Naive thymus-derived CD4-positive, alpha-beta T cell (primary cell): ENCODE results near the gene STARD3. TPM values are rescaled to one million over a fixed set of nuclear protein-coding genes. Genes with fewer than 3 reads are reported as not detected.

Experiments
- ATAC-seq: fragments of 150-1000 bp; cut with Tn5 transposase; 2 replicates; pipeline ENCODE4 v1.10.0; 2021; ENCODE audit warnings: mild to moderate bottlenecking, moderate library complexity
- CTCF ChIA-PET: fragments of 350-600 bp; sonication (Branson Sonifier 250); formaldehyde crosslinking; loops from one replicate; lab custom pipeline; 2021; ENCODE audit warnings: antibody characterized with exemption; lab: Charles Lee
- POLR2A ChIA-PET: fragments of 350-600 bp; sonication (Branson Sonifier 250); formaldehyde crosslinking; loops from one replicate; lab custom pipeline; 2021; ENCODE audit warnings: antibody characterized with exemption, inconsistent platforms; lab: Charles Lee
- DNase-seq, 9 donors: peaks; one replicate each; pipeline versions ENCODE4 v3.0.0 to v3.0.0-alpha.2; 2020 to 2022; ENCODE audit warnings: mixed read lengths in 1 of 9
- H3K27ac ChIP-seq: one replicate; pipeline ENCODE4 v1.7.0; 2013; ENCODE audit warnings: mild to moderate bottlenecking, low read depth, low read length, moderate library complexity
- H3K27me3 ChIP-seq, 2 donors: one replicate each; pipeline ENCODE4 v1.7.0; 2013; ENCODE audit warnings: low read length in 2 of 2, mild to moderate bottlenecking in 2 of 2, moderate library complexity in 2 of 2; ENCODE audit not compliant: control insufficient read depth in 2 of 2, insufficient read depth in 2 of 2
- H3K36me3 ChIP-seq, 3 experiments: 1 replicate in 2 of 3; 2 replicates in 1 of 3; pipeline ENCODE4 v1.7.0; 2013; ENCODE audit warnings: low read length in 3 of 3, mild to moderate bottlenecking in 3 of 3, moderate library complexity in 1 of 3; ENCODE audit not compliant: insufficient read depth in 3 of 3, control insufficient read depth in 2 of 3
- H3K4me1 ChIP-seq, 2 donors: one replicate each; pipeline ENCODE4 v1.7.0; 2013; ENCODE audit warnings: low read length in 2 of 2, mild to moderate bottlenecking in 2 of 2, moderate library complexity in 1 of 2; ENCODE audit not compliant: control insufficient read depth in 2 of 2, insufficient read depth in 2 of 2
- H3K4me3 ChIP-seq: 2 replicates; pipeline ENCODE4 v1.7.0; 2013; ENCODE audit warnings: mild to moderate bottlenecking, low read length
- H3K9me3 ChIP-seq, 3 experiments: 1 replicate in 2 of 3; 2 replicates in 1 of 3; pipeline ENCODE4 v1.7.0; 2013; ENCODE audit warnings: low read length in 3 of 3; ENCODE audit not compliant: control insufficient read depth in 2 of 3
- H3K27ac Mint-ChIP-seq, 9 donors: one replicate each; pipeline ENCODE4 v1.8.0; 2020 to 2022; ENCODE audit warnings: mixed read lengths in 9 of 9, mild to moderate bottlenecking in 8 of 9, moderate library complexity in 5 of 9, inconsistent platforms in 2 of 9
- H3K27me3 Mint-ChIP-seq, 5 donors: one replicate each; pipeline ENCODE4 v1.8.0; 2021 to 2022; ENCODE audit warnings: mixed read lengths in 5 of 5, mild to moderate bottlenecking in 1 of 5
- H3K36me3 Mint-ChIP-seq, 5 donors: one replicate each; pipeline ENCODE4 v1.8.0; 2020 to 2022; ENCODE audit warnings: mixed read lengths in 5 of 5, mild to moderate bottlenecking in 3 of 5, inconsistent platforms in 1 of 5
- H3K4me1 Mint-ChIP-seq, 7 donors: one replicate each; pipeline ENCODE4 v1.8.0; 2020 to 2022; ENCODE audit warnings: mixed read lengths in 7 of 7, mild to moderate bottlenecking in 3 of 7, inconsistent platforms in 1 of 7
- H3K4me3 Mint-ChIP-seq, 10 donors: one replicate each; pipeline ENCODE4 v1.8.0; 2020 to 2022; ENCODE audit warnings: mild to moderate bottlenecking in 10 of 10, mixed read lengths in 10 of 10, moderate library complexity in 6 of 10, inconsistent platforms in 2 of 10
- H3K9me3 Mint-ChIP-seq, 11 donors: one replicate each; pipeline ENCODE4 v1.8.0; 2020 to 2022; ENCODE audit warnings: mixed read lengths in 11 of 11, mild to moderate bottlenecking in 4 of 11, inconsistent platforms in 1 of 11, moderate library complexity in 1 of 11
- intact Hi-C, 2 donors: fragments of 100-400 bp; cut with micrococcal nuclease; formaldehyde crosslinking; loops; one replicate each; pipeline ENCODE4 v1.15.1; 2023
- polyA plus RNA-seq, 2 donors: library from polyadenylated mRNA; unstranded; fragments of 300-500 nt; fragmentation: Illumina TruSeq; gene quantifications; one replicate each; pipeline ENCODE4 v1.2.3, GENCODE V29; 2021
- total RNA-seq, 6 experiments: library from RNA in 5 of 6; stranded (reverse) in 5 of 6; gene quantifications; 1 replicate in 5 of 6; 2 replicates in 1 of 6; pipeline ENCODE4 v1.2.3 and lab custom pipeline; 2021 to 2026

The STARD3 gene
- total and polyA plus RNA-seq, 7 experiments from 2014 or later, result 46.7 to 143 (median 88.4) TPM

DNA sequence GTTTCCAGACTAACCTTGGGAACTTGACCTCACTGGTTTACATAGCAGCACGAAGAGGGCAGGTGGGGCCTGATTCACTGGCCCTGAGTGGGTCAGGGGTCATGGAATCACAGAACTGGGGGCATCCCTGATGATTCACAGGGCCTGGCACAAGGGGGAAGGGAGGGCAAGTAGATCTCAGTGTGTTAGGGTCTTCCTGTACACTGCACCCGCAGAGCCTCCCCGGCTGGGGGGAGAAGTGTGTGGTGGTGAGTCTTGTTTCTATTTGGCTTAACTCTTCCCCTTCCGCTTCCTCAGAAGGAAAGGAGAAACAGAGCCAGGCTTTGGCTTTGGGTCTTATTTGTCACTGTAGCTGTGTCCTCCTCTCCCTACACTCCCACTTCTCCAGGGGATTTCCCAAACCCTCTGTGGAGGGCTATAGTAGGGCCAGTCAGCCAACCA lies 3.7 kb downstream of the STARD3 start:
- Histone ChIP-seq H3K9me3 (no peaks in the 10 kb centered on the region), H3K4me3 (no peak overlapping the region), H3K27ac (no peak overlapping the region), H3K27me3 (no peaks in the 10 kb centered on the region), H3K36me3 (peaks cover 0 to 12% (median 0%) of the 10 kb centered on the region in 3 experiments), H3K4me1 (peaks cover 45 to 61% of the 10 kb centered on the region in 2 donors)
- Mint-ChIP-seq H3K27me3 (no peaks in the 10 kb centered on the region), H3K27ac (peak overlapping the region in 6 of 9 donors; percentile 8 to 70 (median 48)), H3K4me1 (peaks cover 66 to 94% (median 85%) of the 10 kb centered on the region in 7 donors), H3K4me3 (peak overlapping the region in 5 of 10 donors; percentile 8 to 97 (median 39)), H3K36me3 (peaks cover 0 to 7% (median 0%) of the 10 kb centered on the region in 5 donors), H3K9me3 (no peaks in the 10 kb centered on the region)
- no peak for DNase-seq
- intact Hi-C loops, result no loop called here
- CTCF ChIA-PET, result interaction anchor here (1.0 to 10.7 kb wide), 3 partner anchors 9 to 18 kb away, joined by 6 to 104 read pairs (median 15); partner anchors contain the start of gene PPP1R1B
- POLR2A ChIA-PET, result interaction anchor here (3.4 to 3.5 kb wide), 2 partner anchors 17 to 89 kb away, joined by 12 to 14 read pairs; partner anchors contain the start of gene MIEN1
- ATAC-seq, result no peak

DNA sequence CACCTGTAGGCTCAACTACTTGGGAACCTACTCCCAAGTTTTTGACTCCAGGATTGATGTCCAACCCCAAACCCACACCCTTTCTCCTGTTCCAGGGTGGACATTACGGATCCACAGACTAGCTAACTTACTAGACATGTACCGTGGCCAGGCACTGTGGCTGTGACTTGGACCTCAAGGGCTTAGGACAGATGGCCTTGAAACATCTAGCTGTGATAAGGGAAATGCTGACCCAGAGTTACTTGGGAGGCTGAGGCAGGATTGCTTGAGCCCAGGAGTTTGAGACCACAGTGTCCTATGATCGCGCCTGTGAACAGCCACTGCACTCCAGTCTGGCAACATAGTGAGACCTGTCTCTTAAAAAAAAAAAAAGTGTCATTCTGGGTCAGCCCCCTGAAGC lies 4.2 kb downstream of the STARD3 start:
- Histone ChIP-seq H3K4me3 (no peak overlapping the region), H3K9me3 (no peaks in the 10 kb centered on the region), H3K27ac (no peak overlapping the region), H3K4me1 (peaks cover 42 to 58% of the 10 kb centered on the region in 2 donors), H3K27me3 (no peaks in the 10 kb centered on the region), H3K36me3 (peaks cover 0 to 12% (median 0%) of the 10 kb centered on the region in 3 experiments)
- DNase-seq, result no peak
- no peak for ATAC-seq
- H3K9me3 Mint-ChIP-seq, result no peaks in the 10 kb centered on the region
- H3K27me3 Mint-ChIP-seq, result no peaks in the 10 kb centered on the region
- peaks cover 0 to 7% (median 0%) of the 10 kb centered on the region in 5 donors for H3K36me3 Mint-ChIP-seq
- peak overlapping the region in 3 of 10 donors; percentile 18 to 97 (median 53) for H3K4me3 Mint-ChIP-seq
- CTCF ChIA-PET, result interaction anchor here (0.6 to 2.4 kb wide), 4 partner anchors 10 to 139 kb away, joined by 4 to 15 read pairs (median 6); no protein-coding TSS in a partner anchor
- POLR2A ChIA-PET, result interaction anchor here (0.7 to 0.8 kb wide), 2 partner anchors 38 to 115 kb away, joined by 3 read pairs; no protein-coding TSS in a partner anchor
- intact Hi-C loops, result no loop called here
- peaks cover 66 to 92% (median 85%) of the 10 kb centered on the region in 7 donors for H3K4me1 Mint-ChIP-seq
- H3K27ac Mint-ChIP-seq, result peak overlapping the region in 2 of 9 donors; percentile 23 to 68

DNA sequence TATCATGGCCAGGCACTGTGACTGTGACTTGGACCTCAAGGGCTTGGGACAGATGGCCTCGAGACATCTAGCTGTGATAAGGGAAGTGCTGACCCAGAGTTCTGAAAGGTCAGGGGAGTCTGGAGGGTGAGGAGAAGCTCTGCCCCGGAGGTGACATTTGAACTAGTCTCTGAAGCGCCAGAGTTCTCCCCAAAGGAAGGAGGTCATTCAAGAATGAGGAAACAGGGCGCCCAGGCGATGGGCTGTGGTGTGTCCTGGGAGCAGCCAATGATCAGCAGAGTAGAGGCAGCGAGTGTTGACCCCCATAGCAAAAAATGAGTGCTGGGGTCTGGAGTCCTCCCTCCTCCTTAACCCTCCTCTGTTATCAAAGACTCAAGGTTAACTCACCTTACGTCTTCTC lies 4.9 kb downstream of the STARD3 start:
- H3K9me3 Mint-ChIP-seq, result no peaks in the 10 kb centered on the region
- POLR2A ChIA-PET, result interaction anchor here (0.8 kb wide), 1 partner anchor 38 kb away, joined by 3 read pairs; no protein-coding TSS in a partner anchor
- peaks cover 60 to 91% (median 78%) of the 10 kb centered on the region in 7 donors for H3K4me1 Mint-ChIP-seq
- CTCF ChIA-PET, result interaction anchor here (0.7 to 2.4 kb wide), 3 partner anchors 11 to 19 kb away, joined by 6 to 15 read pairs (median 7); no protein-coding TSS in a partner anchor
- peaks cover 0 to 7% (median 0%) of the 10 kb centered on the region in 5 donors for H3K36me3 Mint-ChIP-seq
- intact Hi-C loops, result no loop called here
- H3K27me3 Mint-ChIP-seq, result no peaks in the 10 kb centered on the region
- H3K27ac Mint-ChIP-seq, result peak overlapping the region in 6 of 9 donors; percentile 23 to 70 (median 44)
- no peaks in the 10 kb centered on the region for H3K27me3 ChIP-seq
- ATAC-seq (no peak), DNase-seq (no peak)
- H3K9me3 ChIP-seq, result no peaks in the 10 kb centered on the region
- H3K4me3 Mint-ChIP-seq, result peak overlapping the region in 3 of 10 donors; percentile 13 to 97 (median 53)
- H3K27ac ChIP-seq, result no peak overlapping the region
- H3K4me1 ChIP-seq, result peaks cover 35 to 50% of the 10 kb centered on the region in 2 donors
- peaks cover 0 to 16% (median 0%) of the 10 kb centered on the region in 3 experiments for H3K36me3 ChIP-seq
- no peak overlapping the region for H3K4me3 ChIP-seq

DNA sequence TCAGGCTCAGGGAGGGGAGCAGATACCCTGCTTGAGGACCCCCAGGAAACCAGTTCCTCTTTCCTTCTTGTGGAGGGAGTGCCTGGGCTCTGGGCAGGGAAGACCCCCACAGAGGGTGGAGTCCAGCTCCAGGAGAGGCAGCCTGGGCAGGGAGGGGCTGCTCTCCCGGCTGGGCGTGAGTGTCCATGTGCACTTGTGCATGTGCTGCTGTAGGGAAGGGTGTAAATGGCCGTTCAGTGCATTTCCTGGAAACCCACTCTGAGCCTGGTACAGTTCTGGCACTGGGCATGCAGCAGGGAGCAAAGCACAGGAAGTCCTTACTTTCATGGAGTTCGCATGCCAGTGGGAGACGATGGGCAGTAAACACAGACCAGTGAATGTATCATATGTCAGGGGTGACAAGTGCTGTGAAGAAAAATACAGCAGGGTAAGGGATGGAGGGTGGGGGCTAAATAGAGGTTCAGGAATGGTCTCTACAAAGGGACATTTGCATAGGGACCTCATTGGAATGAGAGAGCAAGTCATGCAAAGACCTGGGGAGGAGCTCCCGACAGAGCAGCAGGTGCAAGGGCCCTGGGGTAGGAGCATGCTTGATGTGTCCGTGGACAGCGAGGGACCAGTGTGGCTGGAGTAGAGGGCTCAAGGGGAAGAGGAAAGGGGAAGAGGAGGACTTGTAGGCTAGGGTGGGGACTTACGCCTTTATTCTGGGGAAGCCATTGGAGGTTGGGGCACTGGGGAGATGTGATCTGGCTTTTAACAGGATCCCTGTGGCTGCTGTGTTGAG lies 5.5 kb downstream of the STARD3 start:
- no peaks in the 10 kb centered on the region for H3K27me3 Mint-ChIP-seq

DNA sequence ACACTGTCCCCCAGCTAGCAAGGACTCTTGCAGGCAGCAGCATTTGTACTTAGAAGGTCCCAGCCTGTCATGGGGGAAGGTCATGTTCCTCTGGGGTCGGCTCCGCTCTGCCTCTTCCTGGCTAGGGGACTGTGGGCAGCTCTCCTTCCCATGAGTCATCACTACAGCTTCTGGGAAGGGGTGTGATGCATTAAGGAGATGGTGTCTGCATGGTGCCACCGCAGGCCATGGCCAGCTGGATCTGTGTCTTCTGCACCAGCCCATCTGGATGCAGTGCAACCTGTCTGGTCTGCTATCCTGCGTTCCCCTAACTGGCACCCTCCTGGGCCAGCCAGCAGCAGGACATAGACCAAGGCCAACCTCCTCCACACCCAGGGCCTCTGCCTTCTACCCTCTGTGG lies 6.3 kb downstream of the STARD3 start:
- Mint-ChIP-seq H3K4me3 (peak overlapping the region in 3 of 10 donors; percentile 2 to 13 (median 8)), H3K27ac (peak overlapping the region in 4 of 9 donors; percentile 19 to 55 (median 38)), H3K9me3 (no peaks in the 10 kb centered on the region), H3K27me3 (no peaks in the 10 kb centered on the region), H3K36me3 (peaks cover 0 to 7% (median 0%) of the 10 kb centered on the region in 5 donors), H3K4me1 (peaks cover 52 to 84% (median 69%) of the 10 kb centered on the region in 7 donors)
- no peak for DNase-seq
- H3K9me3 ChIP-seq, result no peaks in the 10 kb centered on the region
- peaks cover 29 to 46% of the 10 kb centered on the region in 2 donors for H3K4me1 ChIP-seq
- peaks cover 0 to 15% (median 0%) of the 10 kb centered on the region in 3 experiments for H3K36me3 ChIP-seq
- ChIA-PET CTCF (interaction anchor here (0.6 to 1.5 kb wide), 4 partner anchors 9 to 22 kb away, joined by 3 to 5 read pairs (median 4); no protein-coding TSS in a partner anchor), POLR2A (no interaction called here)
- intact Hi-C loops, result no loop called here
- H3K27me3 ChIP-seq, result no peaks in the 10 kb centered on the region
- ATAC-seq, result no peak
- no peak overlapping the region for H3K27ac ChIP-seq
- no peak overlapping the region for H3K4me3 ChIP-seq

More for the DNA sequence above, 5.5 kb downstream of the STARD3 start:
- peak overlapping the region in 3 of 10 donors; percentile 2 to 60 (median 53) for H3K4me3 Mint-ChIP-seq
- H3K36me3 ChIP-seq, result peaks cover 0 to 13% (median 0%) of the 10 kb centered on the region in 3 experiments
- H3K27me3 ChIP-seq, result no peaks in the 10 kb centered on the region
- no peaks in the 10 kb centered on the region for H3K9me3 ChIP-seq
- no peaks in the 10 kb centered on the region for H3K9me3 Mint-ChIP-seq
- peaks cover 60 to 89% (median 77%) of the 10 kb centered on the region in 7 donors for H3K4me1 Mint-ChIP-seq
- H3K27ac ChIP-seq, result no peak overlapping the region
- ChIA-PET CTCF (interaction anchor here (1.0 to 2.4 kb wide), 4 partner anchors 8 to 21 kb away, joined by 3 to 15 read pairs (median 4); no protein-coding TSS in a partner anchor), POLR2A (no interaction called here)
- H3K4me1 ChIP-seq, result peaks cover 35 to 50% of the 10 kb centered on the region in 2 donors
- intact Hi-C loops, result no loop called here
- H3K36me3 Mint-ChIP-seq, result peaks cover 0 to 7% (median 0%) of the 10 kb centered on the region in 5 donors
- no peak for DNase-seq
- H3K27ac Mint-ChIP-seq, result peak overlapping the region in 8 of 9 donors; percentile 7 to 68 (median 36)
- ATAC-seq, result no peak
- H3K4me3 ChIP-seq, result no peak overlapping the region

DNA sequence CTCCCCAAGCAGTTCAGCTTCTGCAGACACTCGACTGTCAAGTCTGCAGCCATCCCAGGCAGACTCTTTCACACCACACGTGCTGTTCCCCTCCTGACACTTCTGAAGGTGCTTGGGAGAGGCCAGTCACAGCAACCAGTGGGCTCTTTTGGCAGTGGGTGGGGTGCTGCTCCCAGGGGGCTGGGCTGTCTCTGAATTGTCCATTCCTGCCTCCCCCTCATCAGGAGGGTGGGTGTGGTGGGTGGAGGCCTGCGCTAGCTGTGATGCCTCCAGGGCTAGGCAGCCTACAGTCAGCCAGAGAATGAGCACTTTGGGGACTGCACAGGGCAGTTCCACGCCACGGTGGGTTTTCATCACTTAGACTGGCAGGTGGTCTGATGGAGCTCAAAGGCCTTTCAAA lies 10.3 kb downstream of the STARD3 start:
- no peaks in the 10 kb centered on the region for H3K27me3 Mint-ChIP-seq
- H3K4me3 ChIP-seq, result no peak overlapping the region
- no peaks in the 10 kb centered on the region for H3K27me3 ChIP-seq
- H3K9me3 Mint-ChIP-seq, result no peaks in the 10 kb centered on the region
- H3K36me3 Mint-ChIP-seq, result peaks cover 0 to 12% (median 0%) of the 10 kb centered on the region in 5 donors
- no peak overlapping the region for H3K27ac ChIP-seq
- DNase-seq (no peak), ATAC-seq (no peak)
- peaks cover 30 to 78% (median 60%) of the 10 kb centered on the region in 7 donors for H3K4me1 Mint-ChIP-seq
- intact Hi-C loops, result no loop called here
- H3K4me1 ChIP-seq, result peaks cover under 1 to 17% of the 10 kb centered on the region in 2 donors
- no peak overlapping the region for H3K4me3 Mint-ChIP-seq
- H3K27ac Mint-ChIP-seq, result peak overlapping the region in 3 of 9 donors; percentile 33 to 57 (median 41)
- CTCF ChIA-PET, result interaction anchor here (0.8 to 1.3 kb wide), 2 partner anchors 15 to 24 kb away, joined by 3 read pairs; no protein-coding TSS in a partner anchor
- H3K36me3 ChIP-seq, result peaks cover 0 to 20% (median 0%) of the 10 kb centered on the region in 3 experiments
- no peaks in the 10 kb centered on the region for H3K9me3 ChIP-seq
- POLR2A ChIA-PET, result interaction anchor here (0.9 to 1.4 kb wide), 2 partner anchors 9 to 10 kb away, joined by 3 to 4 read pairs; no protein-coding TSS in a partner anchor
